HepG2 (cell line): ENCODE data around the gene DNASE2. TPM values are rescaled to one million over a fixed set of nuclear protein-coding genes. Genes with fewer than 3 reads are reported as not detected.

Experiments used
- CREM ChIP-seq, 2 experiments: sonication (generic) in 1 of 2; formaldehyde crosslinking in 1 of 2; IDR thresholded peaks; 2 replicates each; pipeline versions ENCODE4 v1.4.0 to v1.6.1; 2016 to 2020; ENCODE audit warnings: antibody characterized with exemption in 1 of 2, mild to moderate bottlenecking in 1 of 2, missing genetic modification reagents in 1 of 2
- ELF3 ChIP-seq: IDR thresholded peaks from 2 replicates; pipeline ENCODE4 v1.6.1; 2016; ENCODE audit warnings: missing genetic modification reagents, missing compliant biosample characterization
- EZH2 ChIP-seq: conservative IDR thresholded peaks from 2 replicates; pipeline ENCODE4 v1.6.1; 2012; ENCODE audit warnings: mild to moderate bottlenecking, low read depth, low read length, moderate library complexity
- GTF2F1 ChIP-seq: fragments of 150-350 bp; IDR thresholded peaks from 2 replicates; pipeline ENCODE4 v1.6.1; 2014; ENCODE audit warnings: low read length
- IRF2 ChIP-seq: IDR thresholded peaks from 2 replicates; pipeline ENCODE4 v1.6.1; 2018; ENCODE audit warnings: missing genetic modification reagents, missing compliant biosample characterization
- MATR3 ChIP-seq: sonication (generic); formaldehyde crosslinking; IDR thresholded peaks from 2 replicates; pipeline ENCODE4 v1.4.0; 2020; ENCODE audit warnings: missing genetic modification reagents
- NFE2L1 ChIP-seq: sonication (generic); formaldehyde crosslinking; IDR thresholded peaks from 2 replicates; pipeline ENCODE4 v1.4.0; 2020; ENCODE audit warnings: missing genetic modification reagents, mild to moderate bottlenecking, borderline replicate concordance
- PHB2 ChIP-seq: fragments of 450-650 bp; IDR thresholded peaks from 2 replicates; pipeline ENCODE4 v1.6.1; 2018; ENCODE audit not compliant: partially characterized antibody
- SATB2 ChIP-seq: sonication (generic); formaldehyde crosslinking; IDR thresholded peaks from 2 replicates; pipeline ENCODE4 v1.5.0; 2020; ENCODE audit warnings: missing genetic modification reagents
- TEAD3 ChIP-seq: optimal IDR thresholded peaks from 2 replicates; pipeline ENCODE3; 2016; ENCODE audit warnings: borderline replicate concordance
- YEATS2 ChIP-seq: sonication (generic); formaldehyde crosslinking; IDR thresholded peaks from 2 replicates; pipeline ENCODE4 v1.4.0; 2020; ENCODE audit warnings: missing genetic modification reagents, borderline replicate concordance
- YEATS4 ChIP-seq: sonication (generic); formaldehyde crosslinking; IDR thresholded peaks from 2 replicates; pipeline ENCODE4 v1.4.0; 2020; ENCODE audit warnings: missing genetic modification reagents, borderline replicate concordance
- ZNF331 ChIP-seq: sonication (generic); formaldehyde crosslinking; IDR thresholded peaks from 2 replicates; pipeline ENCODE4 v1.4.0; 2020; ENCODE audit warnings: missing genetic modification reagents
- ZNF431 ChIP-seq: sonication (generic); formaldehyde crosslinking; IDR thresholded peaks from 2 replicates; pipeline ENCODE4 v1.9.0; 2022; ENCODE audit warnings: missing genetic modification reagents, low read depth, mild to moderate bottlenecking, borderline replicate concordance
- polyA plus RNA-seq, 8 experiments: library from polyadenylated mRNA; depleted of rRNA in 3 of 8; stranded (reverse) in 7 of 8; unstranded in 1 of 8; fragments of >200 nt; fragmentation: Illumina TruSeq in 4 of 8; extraction: Trizol in 4 of 8; gene quantifications; 2 replicates each; pipeline versions ENCODE4 v1.2.1 to v1.2.3, GENCODE V29; 2011 to 2016; ENCODE audit warnings: low read depth in 4 of 8, missing spikeins in 1 of 8, mixed read lengths in 1 of 8; ENCODE audit not compliant: insufficient read depth in 1 of 8
- total RNA-seq, 5 experiments: library from RNA; depleted of rRNA; stranded (reverse); fragments of >200 nt; fragmentation: Illumina TruSeq; extraction: Trizol; gene quantifications; 2 replicates each; pipeline ENCODE4 v1.2.3, GENCODE V29; 2016; ENCODE audit warnings: low read depth in 1 of 5
- TF ChIP-seq, protein P1 (sequence below), 2 experiments: fragments of 450-650 bp in 1 of 2; sonication (generic) in 1 of 2; formaldehyde crosslinking in 1 of 2; IDR thresholded peaks; 2 replicates each; pipeline versions ENCODE4 v1.6.1 to v1.8.0; 2016 to 2022; ENCODE audit warnings: antibody characterized with exemption in 1 of 2, mild to moderate bottlenecking in 1 of 2, missing genetic modification reagents in 1 of 2
- TF ChIP-seq, protein P2 (sequence below): sonication (generic); formaldehyde crosslinking; IDR thresholded peaks from 2 replicates; pipeline ENCODE4 v1.8.1; 2023; ENCODE audit warnings: mild to moderate bottlenecking, missing genetic modification reagents
- TF ChIP-seq, protein P3 (sequence below): sonication (generic); formaldehyde crosslinking; IDR thresholded peaks from 2 replicates; pipeline ENCODE4 v1.4.0; 2020; ENCODE audit warnings: missing genetic modification reagents; ENCODE audit errors: not compliant biosample characterization
- TF ChIP-seq, protein P4 (sequence below): IDR thresholded peaks from 2 replicates; pipeline ENCODE4 v1.6.1; 2018; ENCODE audit warnings: missing genetic modification reagents, mild to moderate bottlenecking, missing compliant biosample characterization

DNASE2 gene
- total and polyA plus RNA-seq, 2 of the 13 experiments (the other 11 are each of a cell fraction or from before 2014, with no cell fraction given): 7.5 to 16.2 TPM

DNA sequence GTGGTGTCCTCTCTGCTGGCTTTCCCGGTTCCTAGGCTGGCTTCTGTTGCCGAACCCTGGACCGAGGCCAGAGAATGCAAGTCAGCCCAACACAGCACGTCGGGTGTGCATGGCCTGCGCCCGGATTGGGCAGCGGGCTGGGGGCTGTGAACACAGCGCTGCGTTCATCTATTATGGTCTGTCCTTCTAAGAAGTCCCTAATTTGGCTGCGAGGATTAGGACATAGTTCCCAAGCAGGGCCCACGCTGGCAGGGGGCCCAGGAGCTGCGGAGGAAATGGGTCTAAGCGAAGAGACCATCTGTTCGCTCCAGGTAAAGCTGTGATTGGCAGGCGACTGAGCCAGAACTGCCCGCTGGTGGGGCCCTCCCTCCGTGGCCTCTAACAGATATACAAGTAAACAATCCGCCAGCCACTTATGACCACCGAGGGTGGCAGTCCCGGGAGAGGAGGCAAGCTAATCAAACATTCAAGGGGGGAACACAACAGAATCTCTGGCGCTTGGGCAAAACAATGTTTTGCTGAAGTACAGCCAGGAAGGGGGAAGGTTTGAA, 31.8 kb upstream of the DNASE2 start (continued):
- TF ChIP-seq, protein P1, sequence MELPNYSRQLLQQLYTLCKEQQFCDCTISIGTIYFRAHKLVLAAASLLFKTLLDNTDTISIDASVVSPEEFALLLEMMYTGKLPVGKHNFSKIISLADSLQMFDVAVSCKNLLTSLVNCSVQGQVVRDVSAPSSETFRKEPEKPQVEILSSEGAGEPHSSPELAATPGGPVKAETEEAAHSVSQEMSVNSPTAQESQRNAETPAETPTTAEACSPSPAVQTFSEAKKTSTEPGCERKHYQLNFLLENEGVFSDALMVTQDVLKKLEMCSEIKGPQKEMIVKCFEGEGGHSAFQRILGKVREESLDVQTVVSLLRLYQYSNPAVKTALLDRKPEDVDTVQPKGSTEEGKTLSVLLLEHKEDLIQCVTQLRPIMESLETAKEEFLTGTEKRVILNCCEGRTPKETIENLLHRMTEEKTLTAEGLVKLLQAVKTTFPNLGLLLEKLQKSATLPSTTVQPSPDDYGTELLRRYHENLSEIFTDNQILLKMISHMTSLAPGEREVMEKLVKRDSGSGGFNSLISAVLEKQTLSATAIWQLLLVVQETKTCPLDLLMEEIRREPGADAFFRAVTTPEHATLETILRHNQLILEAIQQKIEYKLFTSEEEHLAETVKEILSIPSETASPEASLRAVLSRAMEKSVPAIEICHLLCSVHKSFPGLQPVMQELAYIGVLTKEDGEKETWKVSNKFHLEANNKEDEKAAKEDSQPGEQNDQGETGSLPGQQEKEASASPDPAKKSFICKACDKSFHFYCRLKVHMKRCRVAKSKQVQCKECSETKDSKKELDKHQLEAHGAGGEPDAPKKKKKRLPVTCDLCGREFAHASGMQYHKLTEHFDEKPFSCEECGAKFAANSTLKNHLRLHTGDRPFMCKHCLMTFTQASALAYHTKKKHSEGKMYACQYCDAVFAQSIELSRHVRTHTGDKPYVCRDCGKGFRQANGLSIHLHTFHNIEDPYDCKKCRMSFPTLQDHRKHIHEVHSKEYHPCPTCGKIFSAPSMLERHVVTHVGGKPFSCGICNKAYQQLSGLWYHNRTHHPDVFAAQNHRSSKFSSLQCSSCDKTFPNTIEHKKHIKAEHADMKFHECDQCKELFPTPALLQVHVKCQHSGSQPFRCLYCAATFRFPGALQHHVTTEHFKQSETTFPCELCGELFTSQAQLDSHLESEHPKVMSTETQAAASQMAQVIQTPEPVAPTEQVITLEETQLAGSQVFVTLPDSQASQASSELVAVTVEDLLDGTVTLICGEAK (IDR thresholded peaks at IDR 0.05): no peak
- TF ChIP-seq, protein P1 (CRISPR knock-in tag; IDR thresholded peaks at IDR 0.05): no peak
- TF ChIP-seq ZNF331 (CRISPR knock-in tag) (peak; percentile 28; the same call in 1 of the 2 replicates), MATR3 (CRISPR knock-in tag) (no peak), YEATS2 (CRISPR knock-in tag) (no peak), SATB2 (CRISPR knock-in tag) (no peak), YEATS4 (CRISPR knock-in tag) (0 out of 2 replicates have a peak, but pooled peaks have one; percentile 36), PHB2 (no peak), CREM (IDR thresholded peaks at IDR 0.05) (no peak), CREM (CRISPR knock-in tag; IDR thresholded peaks at IDR 0.05) (no peak), ELF3 (CRISPR knock-in tag) (no peak), NFE2L1 (CRISPR knock-in tag) (no peak; the same call in 1 of the 2 replicates), IRF2 (CRISPR knock-in tag) (0 out of 2 replicates have a peak, but pooled peaks have one; percentile 54), ZNF431 (no peak), GTF2F1 (no peak), EZH2 (no peak), TEAD3 (CRISPR knock-in tag) (peak; percentile 51)
- TF ChIP-seq, protein P2, sequence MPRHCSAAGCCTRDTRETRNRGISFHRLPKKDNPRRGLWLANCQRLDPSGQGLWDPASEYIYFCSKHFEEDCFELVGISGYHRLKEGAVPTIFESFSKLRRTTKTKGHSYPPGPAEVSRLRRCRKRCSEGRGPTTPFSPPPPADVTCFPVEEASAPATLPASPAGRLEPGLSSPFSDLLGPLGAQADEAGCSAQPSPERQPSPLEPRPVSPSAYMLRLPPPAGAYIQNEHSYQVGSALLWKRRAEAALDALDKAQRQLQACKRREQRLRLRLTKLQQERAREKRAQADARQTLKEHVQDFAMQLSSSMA (CRISPR knock-in tag): peak; percentile 64; the same call in 1 of the 2 replicates
- TF ChIP-seq, protein P3, sequence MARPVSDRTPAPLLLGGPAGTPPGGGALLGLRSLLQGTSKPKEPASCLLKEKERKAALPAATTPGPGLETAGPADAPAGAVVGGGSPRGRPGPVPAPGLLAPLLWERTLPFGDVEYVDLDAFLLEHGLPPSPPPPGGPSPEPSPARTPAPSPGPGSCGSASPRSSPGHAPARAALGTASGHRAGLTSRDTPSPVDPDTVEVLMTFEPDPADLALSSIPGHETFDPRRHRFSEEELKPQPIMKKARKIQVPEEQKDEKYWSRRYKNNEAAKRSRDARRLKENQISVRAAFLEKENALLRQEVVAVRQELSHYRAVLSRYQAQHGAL (CRISPR knock-in tag): no peak
- TF ChIP-seq, protein P4, sequence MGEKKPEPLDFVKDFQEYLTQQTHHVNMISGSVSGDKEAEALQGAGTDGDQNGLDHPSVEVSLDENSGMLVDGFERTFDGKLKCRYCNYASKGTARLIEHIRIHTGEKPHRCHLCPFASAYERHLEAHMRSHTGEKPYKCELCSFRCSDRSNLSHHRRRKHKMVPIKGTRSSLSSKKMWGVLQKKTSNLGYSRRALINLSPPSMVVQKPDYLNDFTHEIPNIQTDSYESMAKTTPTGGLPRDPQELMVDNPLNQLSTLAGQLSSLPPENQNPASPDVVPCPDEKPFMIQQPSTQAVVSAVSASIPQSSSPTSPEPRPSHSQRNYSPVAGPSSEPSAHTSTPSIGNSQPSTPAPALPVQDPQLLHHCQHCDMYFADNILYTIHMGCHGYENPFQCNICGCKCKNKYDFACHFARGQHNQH (CRISPR knock-in tag): no peak; the same call in 1 of the 2 replicates
